Measurements from ENCODE around the gene P2RX7.

DNA sequence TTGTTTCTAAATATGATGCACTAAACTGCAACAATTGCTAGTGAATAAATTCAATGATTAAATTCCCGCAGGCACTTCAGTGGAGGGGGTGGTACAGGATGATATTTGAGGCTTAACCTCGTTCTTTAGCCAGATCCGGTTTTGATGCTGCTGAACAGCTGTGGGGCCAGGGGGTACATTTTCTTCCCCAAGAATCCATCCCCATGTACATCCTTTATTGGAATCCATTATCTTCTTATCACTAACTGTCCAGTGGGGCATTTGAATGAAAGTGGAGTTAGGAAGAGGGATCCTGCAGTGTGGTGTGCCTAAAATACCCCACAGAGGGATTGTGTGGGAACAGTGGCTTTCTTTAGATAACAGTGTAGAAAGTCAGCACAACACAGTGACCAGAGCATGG is 48.4 kb upstream of the P2RX7 start:
- no peak for TF ChIP-seq EZH2 (IDR thresholded peaks at IDR 0.05; ENCODE audit: insufficient read depth, low read length)
- TF ChIP-seq, protein P1, sequence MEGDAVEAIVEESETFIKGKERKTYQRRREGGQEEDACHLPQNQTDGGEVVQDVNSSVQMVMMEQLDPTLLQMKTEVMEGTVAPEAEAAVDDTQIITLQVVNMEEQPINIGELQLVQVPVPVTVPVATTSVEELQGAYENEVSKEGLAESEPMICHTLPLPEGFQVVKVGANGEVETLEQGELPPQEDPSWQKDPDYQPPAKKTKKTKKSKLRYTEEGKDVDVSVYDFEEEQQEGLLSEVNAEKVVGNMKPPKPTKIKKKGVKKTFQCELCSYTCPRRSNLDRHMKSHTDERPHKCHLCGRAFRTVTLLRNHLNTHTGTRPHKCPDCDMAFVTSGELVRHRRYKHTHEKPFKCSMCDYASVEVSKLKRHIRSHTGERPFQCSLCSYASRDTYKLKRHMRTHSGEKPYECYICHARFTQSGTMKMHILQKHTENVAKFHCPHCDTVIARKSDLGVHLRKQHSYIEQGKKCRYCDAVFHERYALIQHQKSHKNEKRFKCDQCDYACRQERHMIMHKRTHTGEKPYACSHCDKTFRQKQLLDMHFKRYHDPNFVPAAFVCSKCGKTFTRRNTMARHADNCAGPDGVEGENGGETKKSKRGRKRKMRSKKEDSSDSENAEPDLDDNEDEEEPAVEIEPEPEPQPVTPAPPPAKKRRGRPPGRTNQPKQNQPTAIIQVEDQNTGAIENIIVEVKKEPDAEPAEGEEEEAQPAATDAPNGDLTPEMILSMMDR (IDR thresholded peaks at IDR 0.05; ENCODE audit: insufficient read depth, low read depth, low read length) = no peak
